ENCODE results near the gene FAM81B. TPM values are rescaled to one million over a fixed set of nuclear protein-coding genes. Genes with fewer than 3 reads are reported as not detected.

FAM81B gene
- total and polyA plus RNA-seq, 4 donors, result not detected

GRCh38 chr5:95486191-95486590 is 95.0 kb downstream of the FAM81B start (continued):
- TF ChIP-seq REST (IDR thresholded peaks at IDR 0.05), result no peak

- no peak overlapping the region for H3K9ac ChIP-seq (ENCODE audit: low read depth in 1 of 2, low read length in 2 of 2)
- peaks cover 0 to 5% (median 3%) of the 10 kb centered on the region in 4 donors for H3K9me3 ChIP-seq (ENCODE audit: control insufficient read depth in 4 of 4, low read length in 3 of 4)
- H3K4me1 ChIP-seq (ENCODE audit: control insufficient read depth in 4 of 4, insufficient read depth in 4 of 4, low read length in 3 of 4), result no peaks in the 10 kb centered on the region
- peaks cover 5 to 57% (median 46%) of the 10 kb centered on the region in 4 donors for H3K36me3 ChIP-seq (ENCODE audit: control insufficient read depth in 4 of 4, insufficient read depth in 3 of 4, low read depth in 1 of 4, low read length in 3 of 4)
- no peaks in the 10 kb centered on the region for H3K27me3 ChIP-seq (ENCODE audit: control insufficient read depth in 4 of 4, insufficient read depth in 4 of 4, low read length in 3 of 4)
- DNase-seq (ENCODE audit: low spot score), result no peak
- H3K27ac ChIP-seq (ENCODE audit: low read depth in 1 of 2, low read length in 2 of 2), result no peak overlapping the region
- no peak overlapping the region for H3K4me3 ChIP-seq (ENCODE audit: low read depth in 1 of 3, low read length in 3 of 3)
- no peak for TF ChIP-seq FOXA2 (IDR thresholded peaks at IDR 0.05)
- TF ChIP-seq CTCF (IDR thresholded peaks at IDR 0.05; ENCODE audit: low read depth, low read length, missing input control), result no peak
- TF ChIP-seq YY1 (IDR thresholded peaks at IDR 0.05), result no peak
- no peak for TF ChIP-seq ATF3 (IDR thresholded peaks at IDR 0.05)
- no peak for TF ChIP-seq MAX (IDR thresholded peaks at IDR 0.05)
- TF ChIP-seq GABPA (IDR thresholded peaks at IDR 0.05 in 1 of 2, conservative IDR thresholded peaks at IDR 0.05 in 1 of 2), result no peak
- TF ChIP-seq HNF4A (conservative IDR thresholded peaks at IDR 0.05), result no peak
- TF ChIP-seq REST (IDR thresholded peaks at IDR 0.05), result no peak
- TF ChIP-seq HNF4G (IDR thresholded peaks at IDR 0.05), result no peak
- no peak for TF ChIP-seq JUND (IDR thresholded peaks at IDR 0.05)
- no peak for TF ChIP-seq RXRA (IDR thresholded peaks at IDR 0.05)
- no peak for TF ChIP-seq SP1 (IDR thresholded peaks at IDR 0.05)
- no peak for TF ChIP-seq NR2F2 (IDR thresholded peaks at IDR 0.05)
- TF ChIP-seq EGR1 (IDR thresholded peaks at IDR 0.05; ENCODE audit: low read depth in 2 of 2), result no peak
Measured at GRCh38 chr5:95487880-95488279, 96.7 kb downstream of the FAM81B start.

Other genes starting within 250 kb of the FAM81B start
- gene MCTP1, start 106.3 kb upstream of the FAM81B start, total RNA-seq, result 1 to 10 TPM; 5.7 to 7.6 TPM
- 1 to 10 TPM in 1 of 2 donors, under 1 TPM in 1; 0.67 to 3.0 TPM for gene MCTP1, start 106.3 kb upstream of the FAM81B start, polyA plus RNA-seq
- gene SKIC3, start 163.6 kb downstream of the FAM81B start, total RNA-seq, result 10 to 100 TPM; 34.2 to 53.8 TPM
- 10 to 100 TPM; 13.4 to 23.9 TPM for gene SKIC3, start 163.6 kb downstream of the FAM81B start, polyA plus RNA-seq
- gene ARSK, start 163.7 kb downstream of the FAM81B start, total RNA-seq, result 1 to 10 TPM; 2.4 to 4.1 TPM
- gene ARSK, start 163.7 kb downstream of the FAM81B start, polyA plus RNA-seq, result 1 to 10 TPM; 2.5 to 6.8 TPM
- gene GPR150, start 228.7 kb downstream of the FAM81B start, total RNA-seq, result under 1 TPM in 1 of 2 donors, not detected in 1; 0.08 TPM
- gene GPR150, start 228.7 kb downstream of the FAM81B start, polyA plus RNA-seq, result under 1 TPM; 0.07 to 0.17 TPM